Stimulated activated memory B cell treated with anti-CD40 and anti-IgM and Interleukin-4, amounts not matched to agents 10 μg/mL and 1 μg/mL and 100 μg/mL, for 72 hours (primary cell): ENCODE measurements around the gene SIGLEC9.
"Not testable (repeated sequence)": the region's sequence is repeated elsewhere in the genome, so short reads cannot be mapped to it uniquely, and the experiment has no call there.

ENCODE experiments used
- ATAC-seq: fragments of 150-1000 bp; cut with Tn5 transposase; 2 replicates; pipeline ENCODE4 v1.10.0; 2021
- H3K27ac Mint-ChIP-seq: one replicate; pipeline ENCODE4 v1.8.0; 2022; ENCODE audit warnings: mild to moderate bottlenecking, mixed read lengths
- H3K27me3 Mint-ChIP-seq: one replicate; pipeline ENCODE4 v1.8.0; 2022; ENCODE audit warnings: mixed read lengths
- H3K36me3 Mint-ChIP-seq: one replicate; pipeline ENCODE4 v1.8.0; 2022; ENCODE audit warnings: mixed read lengths
- H3K4me1 Mint-ChIP-seq: one replicate; pipeline ENCODE4 v1.8.0; 2022; ENCODE audit warnings: mixed read lengths
- H3K4me3 Mint-ChIP-seq: one replicate; pipeline ENCODE4 v1.8.0; 2022; ENCODE audit warnings: mild to moderate bottlenecking, moderate library complexity, mixed read lengths
- H3K9me3 Mint-ChIP-seq: one replicate; pipeline ENCODE4 v1.8.0; 2022; ENCODE audit warnings: mixed read lengths

The SIGLEC9 gene

DNA sequence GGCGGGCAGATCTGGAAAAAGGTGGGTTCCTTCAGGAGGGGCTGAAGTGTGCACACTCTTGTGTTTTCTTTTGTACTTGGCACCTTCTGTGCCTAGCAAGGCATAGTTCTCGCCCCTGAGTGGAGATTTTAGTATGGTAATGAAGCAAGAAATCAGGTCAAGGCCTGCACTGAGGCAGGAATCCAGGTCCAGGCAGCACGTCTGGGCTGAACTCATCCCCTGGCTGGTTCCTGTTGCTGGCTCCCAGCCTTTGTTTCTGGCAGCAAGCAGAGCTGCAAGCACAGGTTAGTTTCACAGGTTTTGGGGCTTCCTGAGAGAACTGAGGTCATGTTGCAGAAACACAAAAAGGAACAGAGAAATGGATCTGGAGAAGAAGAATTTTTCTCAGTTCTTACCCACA lies 38.6 kb downstream of the SIGLEC9 start:
- no peak overlapping the region for H3K4me3 Mint-ChIP-seq
- H3K27me3 Mint-ChIP-seq: peaks cover 27% of the 10 kb centered on the region
- H3K4me1 Mint-ChIP-seq: peaks cover 9% of the 10 kb centered on the region
- H3K36me3 Mint-ChIP-seq: no peaks in the 10 kb centered on the region
- no peaks in the 10 kb centered on the region for H3K9me3 Mint-ChIP-seq
- H3K27ac Mint-ChIP-seq: no peak overlapping the region
- ATAC-seq: no peak

DNA sequence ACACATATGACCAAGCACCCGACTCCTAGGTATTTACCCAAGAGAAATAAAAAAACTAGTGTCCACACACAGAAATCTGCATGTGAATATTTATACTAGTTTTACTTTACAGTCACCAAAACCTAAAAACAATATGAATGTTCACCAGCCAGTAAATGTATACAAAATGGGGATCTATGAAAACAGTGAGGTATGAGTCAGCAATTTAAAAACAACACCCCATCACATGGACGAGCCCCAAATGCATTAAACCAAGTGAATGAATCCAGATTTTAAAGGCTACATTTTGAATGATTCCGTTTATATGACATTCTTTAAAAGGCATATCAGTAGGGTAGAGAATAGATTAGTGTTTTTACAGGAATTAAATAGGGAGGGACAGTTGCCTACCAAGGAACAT lies 39.5 kb downstream of the SIGLEC9 start:
- no peak for ATAC-seq
- peaks cover 16% of the 10 kb centered on the region for H3K4me1 Mint-ChIP-seq
- peaks cover 28% of the 10 kb centered on the region for H3K27me3 Mint-ChIP-seq
- no peak overlapping the region for H3K4me3 Mint-ChIP-seq
- H3K27ac Mint-ChIP-seq: no peak overlapping the region
- no peaks in the 10 kb centered on the region for H3K36me3 Mint-ChIP-seq
- H3K9me3 Mint-ChIP-seq: no peaks in the 10 kb centered on the region

DNA sequence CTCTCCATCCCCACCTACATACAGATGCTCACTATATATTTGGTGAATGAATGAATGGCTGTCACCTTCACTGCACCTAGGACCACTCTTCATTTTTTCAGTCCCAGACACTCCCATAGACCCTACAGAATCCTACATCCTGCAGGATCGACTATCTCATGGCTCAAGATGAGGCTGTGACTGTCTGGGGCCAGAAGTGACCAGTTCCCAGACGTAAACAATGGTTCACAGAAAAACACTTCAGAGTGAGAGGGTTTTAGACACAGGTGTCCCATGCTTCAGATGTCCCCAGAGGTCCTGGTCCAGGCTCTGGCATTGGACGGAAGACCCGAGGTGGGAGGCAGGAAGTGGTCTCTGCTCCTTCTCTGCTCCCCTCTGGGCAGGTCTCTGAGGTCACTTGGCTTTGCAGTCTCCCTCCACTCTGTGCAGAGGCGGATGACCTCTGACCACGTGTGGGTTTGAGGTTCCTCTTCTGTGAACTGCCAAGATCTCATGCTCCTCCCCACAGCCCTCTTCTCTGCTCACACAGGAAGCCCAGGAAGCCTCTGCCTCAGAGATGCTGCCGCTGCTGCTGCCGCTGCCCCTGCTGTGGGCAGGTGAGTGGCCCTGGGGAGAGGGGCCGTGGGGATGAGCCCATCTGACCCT lies 42.3 kb downstream of the SIGLEC9 start:
- no peaks in the 10 kb centered on the region for H3K9me3 Mint-ChIP-seq
- no peak overlapping the region for H3K4me3 Mint-ChIP-seq
- H3K27ac Mint-ChIP-seq: no peak overlapping the region
- peaks cover 17% of the 10 kb centered on the region for H3K4me1 Mint-ChIP-seq
- ATAC-seq: peak; percentile 78
- peaks cover 33% of the 10 kb centered on the region for H3K27me3 Mint-ChIP-seq
- H3K36me3 Mint-ChIP-seq: no peaks in the 10 kb centered on the region

DNA sequence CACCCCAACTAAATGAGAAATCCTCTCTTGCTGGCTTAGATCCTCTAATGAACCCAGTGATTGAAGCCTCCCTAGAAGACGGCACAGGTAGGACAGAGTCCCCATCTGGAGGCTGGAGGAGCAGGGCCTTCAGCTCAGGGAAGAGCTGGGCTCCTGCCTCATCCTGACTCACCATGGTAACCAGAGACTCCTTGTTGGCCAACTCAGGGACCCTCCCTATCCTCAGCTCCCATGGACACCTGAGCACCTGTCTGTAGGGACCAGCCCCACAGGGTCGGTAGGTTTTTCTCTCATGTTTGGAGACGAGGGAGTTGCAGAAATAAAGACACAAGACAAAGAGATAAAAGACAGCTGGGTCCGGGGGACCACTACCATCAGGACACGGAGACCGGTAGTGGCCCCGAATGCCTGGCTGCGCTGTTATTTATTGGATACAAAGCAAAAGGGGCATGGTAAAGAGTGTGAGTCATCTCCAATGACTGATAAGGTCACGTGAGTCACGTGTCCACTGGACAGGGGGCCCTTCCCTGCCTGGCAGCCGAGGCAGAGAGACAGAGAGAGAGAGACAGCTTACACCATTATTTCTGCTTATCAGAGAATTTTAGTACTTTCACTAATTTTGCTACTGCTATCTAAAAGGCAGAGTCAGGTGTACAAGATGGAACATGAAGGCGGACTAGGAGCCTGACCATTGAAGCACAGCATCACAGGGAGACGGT lies 44.0 kb downstream of the SIGLEC9 start:
- Mint-ChIP-seq H3K4me3 (no peak overlapping the region), H3K27me3 (peaks cover 33% of the 10 kb centered on the region), H3K4me1 (peaks cover 17% of the 10 kb centered on the region), H3K9me3 (no peaks in the 10 kb centered on the region), H3K27ac (no peak overlapping the region), H3K36me3 (no peaks in the 10 kb centered on the region)
- ATAC-seq: no peak

DNA sequence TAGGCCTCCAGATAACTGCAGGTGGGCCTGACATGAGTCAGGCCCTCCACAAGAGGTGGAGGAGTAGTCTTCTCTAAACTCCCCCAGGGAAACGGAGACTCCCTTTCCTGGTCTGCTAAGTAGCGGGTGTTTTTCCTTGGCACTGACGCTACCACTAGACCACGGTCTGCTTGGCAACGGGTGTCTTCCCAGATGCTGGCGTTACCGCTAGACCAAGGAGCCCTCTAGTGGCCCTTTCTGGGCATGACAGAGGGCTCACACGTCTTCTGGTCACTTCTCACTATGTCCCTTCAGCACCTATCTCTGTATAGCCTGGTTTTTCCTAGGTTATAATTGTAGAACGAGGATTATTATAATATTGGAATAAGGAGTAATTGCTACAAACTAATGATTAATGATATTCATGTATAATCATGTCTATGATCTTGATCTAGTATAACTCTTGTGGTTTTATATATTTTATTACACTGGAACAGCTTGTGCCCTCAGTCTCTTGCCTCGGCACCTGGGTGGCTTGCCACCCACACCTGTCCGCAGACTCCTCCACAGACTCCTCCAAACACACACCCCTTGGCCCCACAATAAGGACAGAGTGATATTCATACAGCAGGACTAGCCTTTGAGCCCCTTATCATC lies 44.7 kb downstream of the SIGLEC9 start:
- H3K4me3 Mint-ChIP-seq, H3K36me3 Mint-ChIP-seq, ATAC-seq, H3K27ac Mint-ChIP-seq, H3K9me3 Mint-ChIP-seq: not testable (repeated sequence)
- Mint-ChIP-seq H3K4me1 (peaks cover 17% of the 10 kb centered on the region), H3K27me3 (peaks cover 33% of the 10 kb centered on the region)

DNA sequence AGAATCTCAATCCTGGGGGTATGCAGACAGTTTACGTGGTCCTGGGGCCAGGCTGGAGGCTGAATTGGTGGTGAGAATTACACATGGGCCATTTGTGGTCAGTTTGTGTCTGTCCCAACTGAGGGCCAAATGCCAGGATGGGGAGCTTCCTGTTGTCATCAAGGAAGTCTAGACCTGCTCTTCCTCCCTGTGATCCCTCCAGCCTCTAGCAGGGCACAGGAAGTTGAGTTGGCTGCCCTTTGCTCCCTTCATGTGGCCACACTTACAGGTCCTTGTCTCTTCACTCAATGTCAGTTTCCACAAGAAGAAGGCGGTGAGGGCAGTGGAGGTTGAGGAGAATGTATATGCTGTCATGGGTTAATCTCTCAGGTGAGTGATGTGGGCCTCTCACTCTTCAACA lies 47.5 kb downstream of the SIGLEC9 start:
- Mint-ChIP-seq H3K27ac (no peak overlapping the region), H3K4me3 (no peak overlapping the region), H3K9me3 (no peaks in the 10 kb centered on the region), H3K27me3 (peaks cover 24% of the 10 kb centered on the region), H3K36me3 (no peaks in the 10 kb centered on the region), H3K4me1 (peaks cover 11% of the 10 kb centered on the region)
- no peak for ATAC-seq

DNA sequence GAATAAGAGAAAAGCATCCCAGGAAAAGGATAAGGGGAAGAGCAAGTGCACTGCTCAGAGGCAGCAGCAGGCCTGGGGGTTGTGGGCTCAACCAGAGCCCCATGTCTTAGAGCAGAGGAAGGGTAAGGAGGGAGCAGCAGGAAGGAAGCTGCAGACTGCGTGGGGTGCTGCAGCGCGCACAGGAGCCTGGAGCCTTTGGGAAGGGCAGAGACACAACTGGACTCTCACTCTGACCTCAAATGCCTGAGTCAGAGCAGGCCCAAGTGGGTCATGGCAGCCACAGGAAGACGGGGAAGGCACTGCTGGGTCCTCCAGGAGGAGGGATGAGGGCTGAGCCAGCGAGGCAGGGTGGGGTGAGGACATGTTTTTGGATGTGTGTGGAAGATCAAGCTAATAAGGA lies 49.0 kb downstream of the SIGLEC9 start:
- no peak overlapping the region for H3K27ac Mint-ChIP-seq
- ATAC-seq: no peak
- H3K36me3 Mint-ChIP-seq: no peaks in the 10 kb centered on the region
- H3K27me3 Mint-ChIP-seq: peaks cover 10% of the 10 kb centered on the region
- peaks cover 6% of the 10 kb centered on the region for H3K4me1 Mint-ChIP-seq
- no peaks in the 10 kb centered on the region for H3K9me3 Mint-ChIP-seq
- no peak overlapping the region for H3K4me3 Mint-ChIP-seq

DNA sequence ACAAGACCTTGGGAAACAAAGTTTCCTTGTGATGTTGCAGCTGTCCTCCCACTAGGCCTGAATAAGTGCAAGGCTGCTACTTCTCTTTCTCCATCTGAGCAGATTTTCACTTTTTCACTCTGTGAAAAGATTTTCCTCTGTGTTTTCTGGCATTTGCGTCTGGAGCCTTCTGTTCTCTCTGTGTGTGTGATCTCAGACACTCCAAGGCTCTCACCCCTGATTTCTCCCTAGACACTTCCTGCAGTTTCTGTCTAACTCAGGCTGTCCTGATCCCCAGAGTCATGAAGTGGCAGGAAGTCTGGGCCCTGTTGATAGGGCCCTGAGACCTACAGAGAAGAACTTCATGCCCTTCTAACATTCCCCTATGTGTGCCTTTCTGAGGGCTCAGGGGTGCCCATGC lies 54.5 kb downstream of the SIGLEC9 start:
- Mint-ChIP-seq H3K27me3 (peaks cover 17% of the 10 kb centered on the region), H3K4me1 (no peaks in the 10 kb centered on the region), H3K36me3 (no peaks in the 10 kb centered on the region), H3K9me3 (no peaks in the 10 kb centered on the region), H3K4me3 (no peak overlapping the region), H3K27ac (no peak overlapping the region)
- no peak for ATAC-seq
